HG02798 (cell line): ENCODE measurements around the gene SPRYD3.
"Not testable (repeated sequence)": the region's sequence is repeated elsewhere in the genome, so short reads cannot be mapped to it uniquely, and the experiment has no call there.

Experiments
- ATAC-seq: cut with Tn5 transposase; IDR thresholded peaks from one replicate; pipeline ENCODE4 v1.9.1; 2021; ENCODE audit warnings: mild to moderate bottlenecking; ENCODE audit not compliant: unreplicated experiment, poor library complexity

SPRYD3 gene

GRCh38 chr12:53102883-53103807 lies 24.0 kb upstream of the SPRYD3 start, which contains the start of gene SOAT2:
Gene SOAT2 (plus strand): TSS chr12:53103486. CDS start chr12:53103578, 92 bp downstream.
- peak; percentile 61 for ATAC-seq

GRCh38 chr12:53101931-53102781 lies 23.0 kb upstream of the SPRYD3 start:
- ATAC-seq = no peak

DNA sequence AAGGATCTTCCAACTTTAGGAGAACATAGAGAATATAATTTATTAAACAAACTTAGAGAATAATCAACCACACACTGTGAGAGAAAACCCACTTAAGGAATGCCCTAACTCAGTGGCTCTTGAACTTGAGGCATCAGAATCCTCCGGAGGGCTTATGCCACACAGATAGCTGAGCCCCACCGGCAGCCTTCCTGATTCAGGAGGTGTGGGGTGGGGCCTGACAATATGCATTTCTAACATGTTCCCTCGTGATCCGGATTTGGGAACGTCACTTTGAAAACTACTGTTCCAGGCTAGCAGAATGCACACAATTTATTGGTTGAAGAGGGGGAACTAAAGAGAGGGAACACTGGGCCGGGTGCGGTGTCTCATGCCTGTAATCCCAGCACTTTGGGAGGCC lies 22.1 kb upstream of the SPRYD3 start:
- ATAC-seq = no peak

GRCh38 chr12:53100466-53101151 lies 21.4 kb upstream of the SPRYD3 start:
- ATAC-seq = no peak

GRCh38 chr12:53099071-53099882 lies 20.1 kb upstream of the SPRYD3 start:
- no peak for ATAC-seq

- ATAC-seq = no peak
These were observed 19.3 kb upstream of the SPRYD3 start for GRCh38 chr12:53098354-53098981.

DNA sequence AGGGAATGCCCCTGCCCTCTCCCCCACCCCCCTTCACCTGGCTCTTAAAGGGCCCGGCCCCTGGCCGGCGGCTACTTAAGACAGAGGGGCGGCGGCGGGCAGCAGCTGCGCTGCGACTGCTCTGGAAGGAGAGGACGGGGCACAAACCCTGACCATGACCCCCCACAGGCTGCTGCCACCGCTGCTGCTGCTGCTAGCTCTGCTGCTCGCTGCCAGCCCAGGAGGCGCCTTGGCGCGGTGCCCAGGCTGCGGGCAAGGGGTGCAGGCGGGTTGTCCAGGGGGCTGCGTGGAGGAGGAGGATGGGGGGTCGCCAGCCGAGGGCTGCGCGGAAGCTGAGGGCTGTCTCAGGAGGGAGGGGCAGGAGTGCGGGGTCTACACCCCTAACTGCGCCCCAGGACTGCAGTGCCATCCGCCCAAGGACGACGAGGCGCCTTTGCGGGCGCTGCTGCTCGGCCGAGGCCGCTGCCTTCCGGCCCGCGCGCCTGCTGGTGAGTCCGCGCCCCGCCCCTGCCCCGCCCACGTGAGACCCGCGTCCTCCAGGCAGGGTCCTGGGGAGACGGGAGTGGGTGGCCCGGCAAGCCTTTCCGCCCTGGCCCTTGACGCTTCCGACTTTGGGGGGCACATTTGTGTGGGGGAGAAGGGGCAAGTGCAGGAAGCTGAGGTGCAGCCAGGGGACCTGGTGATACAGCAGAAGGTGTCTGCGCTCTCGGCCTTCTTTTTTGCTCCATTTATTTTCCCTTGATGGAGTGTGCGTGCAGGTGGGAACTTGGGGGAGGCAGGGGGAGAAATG lies 18.6 kb upstream of the SPRYD3 start, which contains the start of gene IGFBP6:
Gene IGFBP6, plus strand, starts transcription at position 104 of the 790 bp plus-strand sequence. Its CDS starts 51 bp downstream, at position 155.
- no peak for ATAC-seq

- ATAC-seq = no peak
These were observed 18.0 kb upstream of the SPRYD3 start for GRCh38 chr12:53097207-53097563.

GRCh38 chr12:53096759-53097158 lies 17.6 kb upstream of the SPRYD3 start:
- no peak for ATAC-seq

DNA sequence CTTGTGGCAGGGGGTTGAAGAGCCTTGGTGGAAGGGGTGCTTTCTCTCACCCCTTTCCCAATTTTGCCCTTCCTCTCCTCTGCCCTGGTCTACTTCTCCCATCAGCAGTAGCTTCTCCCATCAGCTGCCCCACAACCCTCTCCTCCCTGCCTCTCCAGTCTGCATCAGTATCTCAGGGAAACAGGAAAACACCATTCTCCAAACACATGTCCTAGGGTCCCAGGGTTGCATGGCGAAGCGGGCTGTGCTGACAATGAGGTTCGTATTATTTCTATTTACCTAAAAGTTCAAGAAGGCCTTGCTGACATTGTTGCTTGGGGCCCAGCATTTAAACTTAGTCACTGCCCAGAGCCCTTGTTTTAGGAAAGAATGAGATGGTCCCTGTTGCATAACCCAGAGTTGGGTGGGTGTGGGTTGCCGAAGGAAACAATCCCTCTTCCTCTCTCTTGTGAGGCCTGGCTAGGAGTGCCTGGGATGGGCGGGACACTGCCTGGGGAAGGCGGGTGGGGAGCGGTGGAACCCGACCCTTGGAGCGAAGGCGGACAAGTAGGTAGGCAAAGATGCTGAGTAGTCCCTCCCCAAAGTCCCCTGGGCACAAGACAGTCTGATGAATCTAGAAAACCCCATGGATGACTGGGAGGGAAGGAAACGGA lies 17.0 kb upstream of the SPRYD3 start:
- ATAC-seq = no peak

DNA sequence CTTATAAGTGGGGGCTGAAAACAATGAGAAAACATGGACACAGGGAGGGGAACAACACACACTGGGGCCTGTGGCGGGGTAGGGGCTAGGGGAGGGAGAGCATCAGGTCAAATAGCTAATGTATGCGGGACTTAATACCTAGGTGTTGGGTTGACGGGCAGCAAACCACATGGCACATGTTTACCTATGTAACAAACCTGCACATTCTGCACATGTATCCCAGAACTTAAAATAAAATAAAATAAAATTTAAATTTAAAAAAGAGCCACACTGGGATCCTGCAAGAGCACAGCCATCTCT lies 16.4 kb upstream of the SPRYD3 start:
- ATAC-seq = not testable (repeated sequence)

GRCh38 chr12:53094796-53095595 lies 15.8 kb upstream of the SPRYD3 start:
- ATAC-seq = not testable (repeated sequence)

DNA sequence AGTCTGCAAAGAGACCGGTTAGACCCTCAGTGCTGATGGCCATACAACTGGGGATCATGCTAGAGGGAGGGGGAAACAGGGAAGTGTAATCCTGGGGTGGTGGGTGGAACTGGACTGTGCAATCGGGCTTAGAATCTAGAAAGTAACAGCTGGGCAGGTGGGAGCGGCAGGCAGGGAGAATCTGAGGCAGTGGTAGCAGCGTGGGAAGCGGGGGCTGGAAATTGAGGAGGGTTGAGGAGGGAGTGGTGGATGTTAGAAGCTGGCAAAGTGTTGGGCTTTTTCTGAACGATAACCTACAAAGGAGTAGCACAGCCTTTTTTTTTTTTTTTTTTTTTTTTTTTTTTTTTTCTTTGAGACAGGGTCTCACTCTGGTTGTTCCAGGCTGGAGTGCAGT lies 15.2 kb upstream of the SPRYD3 start:
- ATAC-seq = no peak

DNA sequence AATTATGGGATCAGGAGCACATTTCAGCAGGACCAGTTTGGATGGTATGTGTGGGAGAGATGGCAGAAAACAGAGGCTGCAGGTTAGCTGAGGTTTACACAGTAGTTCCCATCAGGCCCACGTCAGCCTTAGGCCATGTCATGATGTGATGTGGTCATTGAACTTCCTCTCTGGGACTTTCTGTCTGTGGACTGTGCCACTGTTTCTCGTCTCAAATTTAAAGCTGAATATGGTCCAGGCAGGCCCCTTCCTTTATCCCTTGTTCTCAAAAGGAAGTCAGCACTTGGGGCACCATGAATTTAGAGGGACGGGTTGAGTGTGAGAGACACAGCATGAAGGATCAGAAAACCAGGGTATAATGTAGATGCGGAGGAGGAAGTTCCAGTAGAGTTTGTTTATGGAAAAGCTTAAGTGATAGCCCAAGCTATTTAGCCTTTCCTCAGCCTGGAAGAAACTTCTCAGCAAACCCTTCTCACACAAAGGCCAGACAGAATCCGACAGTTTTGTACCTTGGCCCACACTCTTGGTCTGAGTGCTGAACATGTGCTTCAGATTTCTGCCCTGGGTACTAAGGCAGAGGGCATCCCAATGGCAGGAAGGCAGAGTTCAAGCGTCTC lies 14.7 kb upstream of the SPRYD3 start:
- no peak for ATAC-seq

DNA sequence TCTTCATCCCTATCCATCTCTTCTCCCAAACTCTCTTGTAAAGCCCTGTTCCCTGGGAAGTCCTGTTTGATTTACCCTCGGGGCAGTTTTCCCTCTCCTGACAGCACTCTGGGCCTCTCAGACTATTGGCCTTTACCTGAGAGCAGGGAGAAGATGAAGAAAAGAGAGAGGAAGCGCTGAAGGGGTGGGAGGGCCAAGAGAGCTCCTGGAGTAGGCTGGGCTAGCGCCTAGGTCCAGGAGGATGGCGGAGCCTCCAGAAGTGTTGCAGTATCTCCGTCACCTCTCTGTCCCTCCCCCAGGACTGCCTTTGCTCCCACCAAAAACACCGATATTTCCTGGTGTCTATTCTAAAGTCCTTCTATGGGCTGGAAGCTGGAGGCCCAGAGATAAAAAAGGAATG lies 12.6 kb upstream of the SPRYD3 start:
- ATAC-seq = no peak

DNA sequence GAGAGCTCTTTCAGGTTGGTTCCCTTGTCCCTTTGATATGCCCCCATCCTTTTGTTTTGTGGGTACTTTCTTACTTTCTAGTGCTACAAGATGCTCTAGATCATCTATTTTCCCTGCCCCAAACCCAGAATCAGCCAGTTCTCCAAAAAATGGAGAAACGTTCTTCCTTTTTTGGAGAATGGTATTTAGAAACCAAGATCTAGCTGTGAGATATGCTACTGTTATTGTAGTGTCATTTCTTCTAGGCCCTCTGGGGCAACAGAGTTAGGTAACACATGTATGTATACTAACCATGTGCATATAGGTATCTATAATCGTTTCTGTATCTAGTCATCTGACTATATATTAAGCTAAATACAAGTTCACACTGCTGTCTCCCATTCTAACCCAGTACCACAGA lies 11.4 kb upstream of the SPRYD3 start:
- ATAC-seq = no peak

GRCh38 chr12:53090105-53090504 lies 10.9 kb upstream of the SPRYD3 start:
- no peak for ATAC-seq
